H1 (cell line): ENCODE measurements around the gene MPP3. TPM values are rescaled to one million over a fixed set of nuclear protein-coding genes. Genes with fewer than 3 reads are reported as not detected.

Experiments used
- ASH2L ChIP-seq: fragments of 200-600, 300-600 bp; sonication (generic); IDR thresholded peaks from one replicate; pipeline ENCODE4 v1.7.1; 2017; ENCODE audit warnings: low read length
- BRCA1 ChIP-seq: IDR thresholded peaks from 2 replicates; pipeline ENCODE4 v1.6.1; 2012; ENCODE audit warnings: low read depth, low read length, improper control_type of control experiment
- CHD1 ChIP-seq: IDR thresholded peaks from 2 replicates; pipeline ENCODE4 v1.6.1; 2012; ENCODE audit warnings: low read depth, low read length, improper control_type of control experiment
- EP300 ChIP-seq, 2 experiments: IDR thresholded peaks; 1 replicate in 1 of 2; 2 replicates in 1 of 2; pipeline ENCODE4 v1.6.1; 2011 to 2012; ENCODE audit warnings: low read depth in 2 of 2, low read length in 2 of 2, mild to moderate bottlenecking in 2 of 2, borderline replicate concordance in 1 of 2, inconsistent platforms in 1 of 2, moderate library complexity in 1 of 2
- FOSL1 ChIP-seq: IDR thresholded peaks from 2 replicates; pipeline ENCODE4 v1.6.1; 2011; ENCODE audit warnings: mild to moderate bottlenecking, low read depth, low read length, moderate library complexity; ENCODE audit not compliant: insufficient read depth
- SP1 ChIP-seq: IDR thresholded peaks from 2 replicates; pipeline ENCODE4 v1.6.1; 2011; ENCODE audit warnings: low read depth, low read length
- polyA plus RNA-seq, 7 experiments: library from polyadenylated mRNA; depleted of rRNA in 3 of 7; stranded (reverse) in 5 of 7; unstranded in 2 of 7; fragments of >200 nt in 5 of 7; fragments of 200-250 nt in 2 of 7; gene quantifications; 1 replicate in 5 of 7; 2 replicates in 1 of 7; 4 replicates in 1 of 7; pipeline versions ENCODE4 v1.2.1 to v1.2.3, GENCODE V29; 2011 to 2013; ENCODE audit warnings: missing spikeins in 2 of 7, mixed read lengths in 2 of 7
- total RNA-seq: library from RNA; stranded (reverse); fragmentation: NEBNext Ultra II Directional; extraction: Animal tissue kit (Norgen Biotek cat#: 25700); gene quantifications from 2 replicates; pipeline ENCODE4 v1.2.1, GENCODE V29; 2021
- TF ChIP-seq, protein P1 (sequence below): fragments of 300-600 bp; sonication (generic); IDR thresholded peaks from 2 replicates; pipeline ENCODE4 v1.7.1; 2012; ENCODE audit warnings: low read length, moderate library complexity, mild to moderate bottlenecking, inconsistent platforms; ENCODE audit not compliant: insufficient replicate concordance
- TF ChIP-seq, protein P2 (sequence below), 3 experiments: IDR thresholded peaks; 1 replicate in 2 of 3; 2 replicates in 1 of 3; pipeline versions ENCODE4 v1.5.1 to v1.6.1; 2011; ENCODE audit warnings: low read length in 3 of 3, mild to moderate bottlenecking in 3 of 3, inconsistent platforms in 2 of 3, low read depth in 1 of 3, moderate library complexity in 1 of 3; ENCODE audit not compliant: insufficient read depth in 1 of 3; ENCODE audit errors: control extremely low read depth in 1 of 3

MPP3 gene
- total and polyA plus RNA-seq, 2 of the 8 experiments (the other 6 are each of a cell fraction or from before 2014, with no cell fraction given), result 3.1 to 6.1 TPM

DNA sequence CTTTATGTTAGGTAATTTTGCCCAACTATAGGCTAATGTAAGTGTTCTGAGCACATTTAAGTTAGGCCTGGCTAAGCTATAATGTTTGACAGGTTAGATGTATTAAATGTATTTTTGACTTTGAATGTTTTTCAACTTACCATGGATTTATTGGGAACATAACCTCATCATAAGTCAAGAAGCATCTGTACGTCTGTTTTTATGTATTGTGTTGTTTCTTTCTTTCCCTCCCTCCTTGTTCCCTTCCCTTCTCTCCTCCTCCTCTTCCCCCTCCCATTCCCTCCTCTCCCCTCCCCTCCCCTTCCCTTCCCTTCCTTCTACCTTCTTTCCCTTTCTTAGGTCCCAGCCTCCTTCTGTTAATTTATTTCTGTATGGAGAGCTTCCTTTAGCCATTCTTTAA is 43.5 kb downstream of the MPP3 start (continued):
- TF ChIP-seq, protein P1, sequence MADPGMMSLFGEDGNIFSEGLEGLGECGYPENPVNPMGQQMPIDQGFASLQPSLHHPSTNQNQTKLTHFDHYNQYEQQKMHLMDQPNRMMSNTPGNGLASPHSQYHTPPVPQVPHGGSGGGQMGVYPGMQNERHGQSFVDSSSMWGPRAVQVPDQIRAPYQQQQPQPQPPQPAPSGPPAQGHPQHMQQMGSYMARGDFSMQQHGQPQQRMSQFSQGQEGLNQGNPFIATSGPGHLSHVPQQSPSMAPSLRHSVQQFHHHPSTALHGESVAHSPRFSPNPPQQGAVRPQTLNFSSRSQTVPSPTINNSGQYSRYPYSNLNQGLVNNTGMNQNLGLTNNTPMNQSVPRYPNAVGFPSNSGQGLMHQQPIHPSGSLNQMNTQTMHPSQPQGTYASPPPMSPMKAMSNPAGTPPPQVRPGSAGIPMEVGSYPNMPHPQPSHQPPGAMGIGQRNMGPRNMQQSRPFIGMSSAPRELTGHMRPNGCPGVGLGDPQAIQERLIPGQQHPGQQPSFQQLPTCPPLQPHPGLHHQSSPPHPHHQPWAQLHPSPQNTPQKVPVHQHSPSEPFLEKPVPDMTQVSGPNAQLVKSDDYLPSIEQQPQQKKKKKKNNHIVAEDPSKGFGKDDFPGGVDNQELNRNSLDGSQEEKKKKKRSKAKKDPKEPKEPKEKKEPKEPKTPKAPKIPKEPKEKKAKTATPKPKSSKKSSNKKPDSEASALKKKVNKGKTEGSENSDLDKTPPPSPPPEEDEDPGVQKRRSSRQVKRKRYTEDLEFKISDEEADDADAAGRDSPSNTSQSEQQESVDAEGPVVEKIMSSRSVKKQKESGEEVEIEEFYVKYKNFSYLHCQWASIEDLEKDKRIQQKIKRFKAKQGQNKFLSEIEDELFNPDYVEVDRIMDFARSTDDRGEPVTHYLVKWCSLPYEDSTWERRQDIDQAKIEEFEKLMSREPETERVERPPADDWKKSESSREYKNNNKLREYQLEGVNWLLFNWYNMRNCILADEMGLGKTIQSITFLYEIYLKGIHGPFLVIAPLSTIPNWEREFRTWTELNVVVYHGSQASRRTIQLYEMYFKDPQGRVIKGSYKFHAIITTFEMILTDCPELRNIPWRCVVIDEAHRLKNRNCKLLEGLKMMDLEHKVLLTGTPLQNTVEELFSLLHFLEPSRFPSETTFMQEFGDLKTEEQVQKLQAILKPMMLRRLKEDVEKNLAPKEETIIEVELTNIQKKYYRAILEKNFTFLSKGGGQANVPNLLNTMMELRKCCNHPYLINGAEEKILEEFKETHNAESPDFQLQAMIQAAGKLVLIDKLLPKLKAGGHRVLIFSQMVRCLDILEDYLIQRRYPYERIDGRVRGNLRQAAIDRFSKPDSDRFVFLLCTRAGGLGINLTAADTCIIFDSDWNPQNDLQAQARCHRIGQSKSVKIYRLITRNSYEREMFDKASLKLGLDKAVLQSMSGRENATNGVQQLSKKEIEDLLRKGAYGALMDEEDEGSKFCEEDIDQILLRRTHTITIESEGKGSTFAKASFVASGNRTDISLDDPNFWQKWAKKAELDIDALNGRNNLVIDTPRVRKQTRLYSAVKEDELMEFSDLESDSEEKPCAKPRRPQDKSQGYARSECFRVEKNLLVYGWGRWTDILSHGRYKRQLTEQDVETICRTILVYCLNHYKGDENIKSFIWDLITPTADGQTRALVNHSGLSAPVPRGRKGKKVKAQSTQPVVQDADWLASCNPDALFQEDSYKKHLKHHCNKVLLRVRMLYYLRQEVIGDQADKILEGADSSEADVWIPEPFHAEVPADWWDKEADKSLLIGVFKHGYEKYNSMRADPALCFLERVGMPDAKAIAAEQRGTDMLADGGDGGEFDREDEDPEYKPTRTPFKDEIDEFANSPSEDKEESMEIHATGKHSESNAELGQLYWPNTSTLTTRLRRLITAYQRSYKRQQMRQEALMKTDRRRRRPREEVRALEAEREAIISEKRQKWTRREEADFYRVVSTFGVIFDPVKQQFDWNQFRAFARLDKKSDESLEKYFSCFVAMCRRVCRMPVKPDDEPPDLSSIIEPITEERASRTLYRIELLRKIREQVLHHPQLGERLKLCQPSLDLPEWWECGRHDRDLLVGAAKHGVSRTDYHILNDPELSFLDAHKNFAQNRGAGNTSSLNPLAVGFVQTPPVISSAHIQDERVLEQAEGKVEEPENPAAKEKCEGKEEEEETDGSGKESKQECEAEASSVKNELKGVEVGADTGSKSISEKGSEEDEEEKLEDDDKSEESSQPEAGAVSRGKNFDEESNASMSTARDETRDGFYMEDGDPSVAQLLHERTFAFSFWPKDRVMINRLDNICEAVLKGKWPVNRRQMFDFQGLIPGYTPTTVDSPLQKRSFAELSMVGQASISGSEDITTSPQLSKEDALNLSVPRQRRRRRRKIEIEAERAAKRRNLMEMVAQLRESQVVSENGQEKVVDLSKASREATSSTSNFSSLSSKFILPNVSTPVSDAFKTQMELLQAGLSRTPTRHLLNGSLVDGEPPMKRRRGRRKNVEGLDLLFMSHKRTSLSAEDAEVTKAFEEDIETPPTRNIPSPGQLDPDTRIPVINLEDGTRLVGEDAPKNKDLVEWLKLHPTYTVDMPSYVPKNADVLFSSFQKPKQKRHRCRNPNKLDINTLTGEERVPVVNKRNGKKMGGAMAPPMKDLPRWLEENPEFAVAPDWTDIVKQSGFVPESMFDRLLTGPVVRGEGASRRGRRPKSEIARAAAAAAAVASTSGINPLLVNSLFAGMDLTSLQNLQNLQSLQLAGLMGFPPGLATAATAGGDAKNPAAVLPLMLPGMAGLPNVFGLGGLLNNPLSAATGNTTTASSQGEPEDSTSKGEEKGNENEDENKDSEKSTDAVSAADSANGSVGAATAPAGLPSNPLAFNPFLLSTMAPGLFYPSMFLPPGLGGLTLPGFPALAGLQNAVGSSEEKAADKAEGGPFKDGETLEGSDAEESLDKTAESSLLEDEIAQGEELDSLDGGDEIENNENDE, result no peak
- TF ChIP-seq BRCA1, result no peak
- TF ChIP-seq, protein P2, sequence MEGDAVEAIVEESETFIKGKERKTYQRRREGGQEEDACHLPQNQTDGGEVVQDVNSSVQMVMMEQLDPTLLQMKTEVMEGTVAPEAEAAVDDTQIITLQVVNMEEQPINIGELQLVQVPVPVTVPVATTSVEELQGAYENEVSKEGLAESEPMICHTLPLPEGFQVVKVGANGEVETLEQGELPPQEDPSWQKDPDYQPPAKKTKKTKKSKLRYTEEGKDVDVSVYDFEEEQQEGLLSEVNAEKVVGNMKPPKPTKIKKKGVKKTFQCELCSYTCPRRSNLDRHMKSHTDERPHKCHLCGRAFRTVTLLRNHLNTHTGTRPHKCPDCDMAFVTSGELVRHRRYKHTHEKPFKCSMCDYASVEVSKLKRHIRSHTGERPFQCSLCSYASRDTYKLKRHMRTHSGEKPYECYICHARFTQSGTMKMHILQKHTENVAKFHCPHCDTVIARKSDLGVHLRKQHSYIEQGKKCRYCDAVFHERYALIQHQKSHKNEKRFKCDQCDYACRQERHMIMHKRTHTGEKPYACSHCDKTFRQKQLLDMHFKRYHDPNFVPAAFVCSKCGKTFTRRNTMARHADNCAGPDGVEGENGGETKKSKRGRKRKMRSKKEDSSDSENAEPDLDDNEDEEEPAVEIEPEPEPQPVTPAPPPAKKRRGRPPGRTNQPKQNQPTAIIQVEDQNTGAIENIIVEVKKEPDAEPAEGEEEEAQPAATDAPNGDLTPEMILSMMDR (IDR thresholded peaks at IDR 0.05; ENCODE audit: control extremely low read depth in 1 of 3, insufficient read depth in 1 of 3, low read depth in 1 of 3, low read length in 3 of 3), result no peak
- TF ChIP-seq SP1, result no peak
- TF ChIP-seq ASH2L, result no peak
- TF ChIP-seq FOSL1, result no peak
- no peak for TF ChIP-seq CHD1
- TF ChIP-seq EP300 (IDR thresholded peaks at IDR 0.05; ENCODE audit: borderline replicate concordance in 1 of 2, low read depth in 2 of 2, low read length in 2 of 2), result no peak
- TF ChIP-seq, all 59 proteins: peak for 0
